OCI-M2 (cell line): ENCODE measurements around the gene SH3TC1.

Experiments used
- DNase-seq: peaks from one replicate; lab custom pipeline; 2025; ENCODE audit not compliant: unreplicated experiment; lab: John Stamatoyannopoulos, UW

SH3TC1 gene

GRCh38 chr4:8274765-8275547 is 75.9 kb downstream of the SH3TC1 start:
- DNase-seq, result no peak

DNA sequence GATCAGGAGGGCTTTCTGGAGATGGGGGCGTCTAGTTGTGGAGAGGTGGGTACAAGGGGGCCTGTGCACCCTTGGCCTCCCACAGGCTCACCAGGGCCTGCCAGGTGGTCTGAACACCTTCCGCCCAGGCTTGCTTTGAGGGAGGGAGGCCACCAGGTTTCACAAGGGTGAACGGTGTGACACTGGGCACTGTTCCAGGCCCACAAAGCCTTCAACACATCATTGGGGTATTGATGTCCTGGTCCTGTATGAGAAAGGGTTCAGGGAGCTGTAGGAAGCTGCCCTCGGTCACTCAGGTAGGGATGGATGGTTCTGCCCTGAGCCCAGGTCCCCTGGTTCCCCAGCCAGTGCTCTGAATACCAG is 76.4 kb downstream of the SH3TC1 start:
- DNase-seq, result no peak

DNA sequence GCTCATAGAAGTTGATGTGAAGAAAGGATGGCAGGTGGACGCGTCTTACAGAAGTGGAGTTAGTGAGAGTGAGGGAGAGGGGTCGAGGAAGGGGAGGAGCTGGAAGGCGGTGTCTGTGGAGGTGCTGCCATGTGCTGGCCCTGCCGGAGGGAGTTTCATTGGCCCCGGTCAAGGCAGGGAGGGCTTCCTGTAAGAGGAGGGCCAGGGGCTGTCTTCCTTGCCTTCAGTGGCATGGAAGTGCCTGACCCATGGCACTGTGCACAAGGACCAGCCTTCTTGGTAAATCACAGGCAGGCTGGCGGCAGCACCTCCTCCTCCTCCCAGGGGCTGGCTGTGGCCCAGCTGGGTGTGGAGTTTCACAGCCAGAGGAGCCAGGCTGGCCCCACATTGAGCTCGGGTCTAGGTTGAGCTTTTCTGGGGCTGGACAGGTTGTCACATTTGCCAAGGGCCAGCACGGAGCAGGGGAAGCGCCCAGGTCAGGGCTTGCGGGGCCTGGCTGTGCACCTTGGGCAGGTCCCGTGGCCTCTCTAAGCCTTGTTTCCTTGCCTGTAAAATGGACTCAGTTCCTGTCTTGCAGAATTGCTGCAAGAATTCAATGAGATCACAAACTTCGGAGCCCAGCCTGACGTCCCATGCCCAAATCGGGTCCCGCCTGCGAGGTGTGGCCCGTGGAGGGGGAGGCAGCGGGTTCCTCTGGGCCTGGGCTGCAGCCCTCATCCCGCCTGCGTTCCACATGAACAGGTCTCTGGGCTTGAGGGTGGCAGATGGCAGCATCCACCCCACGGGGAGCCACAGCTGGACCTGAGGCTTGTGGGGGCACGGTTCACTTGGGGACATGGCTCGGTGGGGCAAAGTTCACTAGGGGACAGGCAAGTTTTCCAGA is 77.5 kb downstream of the SH3TC1 start:
- DNase-seq, result no peak

- no peak for DNase-seq
Measured at GRCh38 chr4:8277356-8278008, 78.4 kb downstream of the SH3TC1 start.

- DNase-seq, result no peak
Measured at GRCh38 chr4:8278009-8278395, 78.9 kb downstream of the SH3TC1 start.

GRCh38 chr4:8278421-8279287 is 79.6 kb downstream of the SH3TC1 start:
- DNase-seq, result no peak

DNA sequence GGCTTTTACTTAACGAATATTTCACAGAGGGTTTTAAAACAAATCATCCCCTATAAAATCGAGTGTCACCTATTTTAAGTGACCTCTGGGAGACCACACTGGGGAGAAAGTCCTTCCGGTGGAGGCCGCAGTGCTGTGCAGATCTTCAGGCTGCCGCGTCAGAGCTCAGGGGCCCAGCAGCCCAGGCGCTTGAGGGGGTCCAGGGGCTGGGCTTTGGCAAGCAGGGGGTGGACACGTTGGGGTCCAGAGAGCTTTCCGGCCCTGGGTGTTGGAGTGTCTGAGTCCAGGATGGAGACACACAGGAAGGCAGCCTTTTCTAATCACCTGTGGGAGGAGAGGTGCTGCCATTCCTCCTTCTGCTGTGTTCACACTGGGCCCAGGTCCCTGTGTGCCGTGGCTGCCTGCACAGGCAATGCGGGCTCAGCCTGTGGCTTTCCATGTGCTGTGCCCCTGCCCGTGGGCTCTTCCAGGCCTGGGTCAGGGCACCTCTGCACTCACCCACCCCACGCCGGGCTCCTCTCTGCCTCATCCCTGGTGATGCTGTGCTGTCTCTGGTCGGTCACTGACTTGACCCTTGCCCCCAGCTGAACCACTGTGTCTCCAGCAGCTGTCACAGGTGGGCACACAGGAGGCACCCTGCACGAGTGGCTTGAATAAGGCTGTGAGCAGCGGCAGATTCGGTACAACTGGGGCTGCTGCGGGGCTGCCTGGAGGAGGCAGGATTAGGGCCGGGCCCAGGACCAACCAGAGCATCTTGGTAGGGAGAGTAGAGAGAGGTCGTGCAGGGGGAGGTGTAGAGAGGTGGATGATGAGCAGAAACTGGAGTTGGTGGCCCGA is 80.4 kb downstream of the SH3TC1 start:
- DNase-seq, result no peak

- no peak for DNase-seq
Measured at GRCh38 chr4:8280158-8280875, 81.2 kb downstream of the SH3TC1 start.

DNA sequence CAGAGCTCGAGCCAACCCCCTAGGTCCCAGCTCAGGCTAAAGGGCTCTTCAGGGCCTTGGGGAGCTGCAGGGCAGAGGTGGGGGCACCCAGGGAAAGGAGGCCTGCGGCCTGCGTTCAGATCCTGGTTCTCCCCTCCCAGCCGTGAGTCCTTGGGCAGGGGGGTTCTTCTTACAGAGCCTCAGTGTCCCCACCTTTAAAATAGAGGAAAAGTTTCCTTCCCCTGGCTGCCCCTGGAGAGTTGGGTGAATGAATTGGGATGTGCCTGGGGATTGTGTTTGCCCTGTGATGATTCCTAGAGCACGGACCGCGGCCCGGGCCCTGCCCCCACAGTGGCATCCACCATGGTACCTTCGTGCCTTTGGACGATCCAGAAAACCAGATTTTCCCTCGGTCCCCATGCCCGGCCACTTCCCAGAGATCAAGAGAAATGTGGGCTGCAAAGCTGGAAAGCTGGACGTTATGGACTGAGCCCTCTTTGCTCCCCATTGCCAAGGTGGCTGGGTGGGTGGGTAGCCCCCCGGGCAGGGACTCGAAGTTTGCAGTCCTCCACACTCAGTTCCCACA is 81.9 kb downstream of the SH3TC1 start:
- no peak for DNase-seq

DNA sequence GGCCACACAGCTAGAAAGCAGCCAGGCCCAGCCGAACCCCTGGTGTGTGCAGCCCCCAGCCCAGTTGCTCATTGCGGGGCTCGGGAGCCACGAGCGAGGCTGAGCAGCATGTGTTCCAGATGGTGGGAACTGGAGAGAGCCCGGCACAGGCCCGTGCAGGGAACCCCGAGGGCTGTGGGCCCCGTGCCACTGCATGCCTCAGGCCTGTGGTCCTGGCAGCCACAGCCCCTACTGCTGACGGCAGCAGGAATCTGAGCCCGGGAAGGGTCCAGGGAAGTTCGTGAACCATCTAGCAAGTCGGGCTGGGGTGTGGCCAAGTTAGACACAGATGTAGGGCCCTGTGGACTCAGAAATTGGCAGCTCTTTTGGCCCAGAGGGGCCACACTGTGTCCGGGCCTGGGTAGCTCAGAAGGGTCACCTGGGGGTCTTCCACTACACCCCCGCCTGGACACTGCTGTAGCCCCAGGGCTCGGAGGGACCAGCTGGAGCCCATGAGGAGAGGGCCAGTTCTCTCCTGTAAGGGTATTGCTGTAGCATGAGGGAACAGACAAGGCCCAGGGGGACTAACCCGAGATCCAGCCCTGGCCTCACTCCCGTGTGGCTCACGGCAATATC is 82.5 kb downstream of the SH3TC1 start:
- DNase-seq, result no peak

- DNase-seq, result no peak
Measured at GRCh38 chr4:8282134-8282641, 83.1 kb downstream of the SH3TC1 start.

DNA sequence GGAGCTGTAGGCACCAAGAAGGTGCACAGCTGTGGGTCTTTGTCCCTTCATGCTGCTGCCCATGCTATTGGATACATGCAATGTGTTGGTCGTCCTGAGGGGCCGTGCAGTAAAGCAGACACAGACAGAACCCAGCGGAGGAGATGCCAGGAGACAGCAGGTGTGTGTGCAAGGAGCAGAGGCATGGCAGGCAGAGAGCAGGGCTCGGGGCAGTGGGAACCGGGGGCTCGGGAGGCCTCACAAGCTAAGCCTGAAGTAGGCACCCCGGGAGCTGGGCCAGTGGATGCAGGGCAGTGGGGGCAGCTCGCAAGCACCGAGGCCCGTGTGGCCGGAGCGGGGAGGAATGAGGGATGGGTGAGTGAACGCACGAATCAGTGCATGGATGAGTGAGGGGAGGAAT is 83.7 kb downstream of the SH3TC1 start:
- DNase-seq, result no peak

GRCh38 chr4:8283161-8283560 is 84.1 kb downstream of the SH3TC1 start:
- no peak for DNase-seq

DNA sequence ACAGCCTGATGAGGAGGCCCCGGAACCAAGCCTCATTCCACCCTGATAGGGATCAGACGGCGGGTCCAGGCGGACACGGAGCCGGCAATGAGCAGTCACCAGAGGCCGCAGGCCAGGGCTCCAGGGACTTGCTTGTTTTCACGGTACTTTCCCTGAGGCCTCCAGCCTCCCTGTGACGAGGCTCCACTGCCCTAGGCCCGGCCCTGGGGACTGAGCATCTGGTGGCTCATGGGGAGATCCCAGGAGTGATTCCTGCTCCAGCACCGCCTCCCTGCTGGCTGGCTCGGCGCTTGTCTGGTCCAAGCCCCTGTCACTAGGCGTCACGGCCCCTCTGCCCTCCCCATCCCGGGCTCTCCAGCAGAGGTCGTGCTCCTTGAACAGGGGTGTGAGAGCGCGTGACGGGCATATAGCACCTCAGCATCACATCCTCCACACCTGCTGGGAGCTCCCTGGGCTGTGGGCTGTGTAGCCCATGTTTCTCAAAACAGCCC is 84.6 kb downstream of the SH3TC1 start:
- DNase-seq, result no peak

DNA sequence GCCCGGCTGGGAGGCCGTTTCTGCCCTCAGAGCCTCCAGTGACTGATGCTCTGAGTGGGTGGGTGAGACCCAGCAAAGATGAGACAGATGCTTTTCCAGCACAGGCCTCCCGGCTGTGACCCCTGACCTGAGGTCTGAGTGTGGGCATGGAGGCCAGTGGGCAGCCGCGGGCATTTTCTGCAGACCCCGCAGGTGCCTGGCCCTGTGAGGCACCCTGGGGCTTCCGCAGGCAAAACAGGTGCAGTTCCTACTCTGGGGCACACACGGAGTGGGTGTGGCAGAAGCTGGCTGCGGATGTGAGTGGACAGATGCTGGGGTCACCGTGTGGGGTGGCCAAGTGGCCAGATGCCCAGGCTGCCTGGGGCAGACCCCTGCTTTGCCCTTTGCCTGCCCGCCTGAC is 85.3 kb downstream of the SH3TC1 start:
- DNase-seq, result no peak

DNA sequence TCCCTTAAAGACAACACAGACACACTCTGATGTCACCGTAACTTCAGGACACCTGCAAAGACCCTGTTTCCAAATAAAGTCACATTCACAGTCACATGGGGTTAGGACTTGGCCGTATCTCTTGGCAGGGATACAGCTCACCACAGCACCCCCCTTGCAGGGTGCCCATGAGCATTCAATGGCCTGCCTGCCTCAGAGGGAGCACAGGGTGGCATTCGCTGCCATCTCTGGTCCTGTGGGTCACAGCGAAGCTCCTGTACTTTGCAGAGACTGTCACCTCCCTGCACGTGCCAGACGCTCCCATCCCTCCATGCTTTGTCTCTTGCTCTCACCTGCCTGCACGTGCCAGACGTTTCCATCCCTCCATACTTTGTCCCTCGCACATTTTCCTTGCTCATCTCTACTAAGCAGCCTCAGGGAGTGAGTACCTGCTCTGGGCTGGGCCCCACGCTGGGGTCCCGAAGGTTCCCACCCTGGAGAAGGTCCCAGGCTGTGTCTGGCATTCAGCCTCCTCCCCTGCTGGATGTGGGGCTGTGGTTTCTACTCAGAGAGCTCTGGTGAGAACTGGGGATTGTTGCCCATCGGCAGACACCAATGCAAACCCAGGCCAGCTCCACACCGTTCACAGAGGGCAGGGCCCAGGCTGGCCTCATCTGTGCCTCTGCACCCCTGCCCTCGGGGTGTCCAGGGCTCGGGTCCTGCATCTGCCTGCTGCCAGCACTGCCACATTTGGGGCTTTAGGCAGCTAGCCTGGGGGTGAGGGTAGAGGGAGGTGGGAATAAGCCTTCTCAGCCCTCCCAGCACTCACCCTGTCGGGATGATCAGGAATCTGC is 86.3 kb downstream of the SH3TC1 start:
- DNase-seq, result no peak

DNA sequence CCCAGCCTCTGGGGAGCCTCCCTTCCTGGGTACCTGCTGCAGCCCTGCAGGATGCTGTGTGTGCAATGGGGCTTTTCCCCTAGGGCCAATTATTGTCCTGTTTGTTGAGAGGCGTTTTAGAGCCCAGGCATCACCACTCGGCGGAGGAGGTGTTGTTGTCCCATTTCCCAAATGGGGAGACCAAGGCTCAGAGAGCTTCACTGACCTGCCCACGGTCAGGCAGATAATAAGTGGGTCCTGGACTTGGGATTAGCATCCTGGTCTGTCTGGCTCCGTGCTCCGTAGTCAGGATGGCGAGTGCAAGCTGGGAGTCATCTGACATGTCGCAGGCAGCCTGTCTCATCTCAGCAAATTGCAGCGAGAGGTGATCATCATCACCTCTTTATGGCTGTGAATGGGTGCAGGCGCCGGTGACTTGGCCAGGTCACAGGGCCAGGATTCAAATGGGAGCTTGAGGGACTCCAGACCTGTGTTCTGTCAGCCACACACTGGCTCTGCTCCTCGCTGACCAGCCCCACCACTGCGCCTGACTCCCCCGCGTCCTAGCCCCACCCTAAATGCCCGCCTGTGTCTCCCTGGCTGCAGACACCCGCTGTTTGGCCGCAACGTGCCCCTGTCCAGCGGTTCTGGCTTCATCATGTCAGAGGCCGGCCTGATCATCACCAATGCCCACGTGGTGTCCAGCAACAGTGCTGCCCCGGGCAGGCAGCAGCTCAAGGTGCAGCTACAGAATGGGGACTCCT is 87.1 kb downstream of the SH3TC1 start:
- no peak for DNase-seq
